Measurements from ENCODE around the gene ARFGEF3.

ARFGEF3 gene

GRCh38 chr6:138383776-138384175, 222.0 kb downstream of the ARFGEF3 start:
- H3K4me3 ChIP-seq (ENCODE audit: low read depth, low read length): no peak overlapping the region
- TF ChIP-seq, protein P1, sequence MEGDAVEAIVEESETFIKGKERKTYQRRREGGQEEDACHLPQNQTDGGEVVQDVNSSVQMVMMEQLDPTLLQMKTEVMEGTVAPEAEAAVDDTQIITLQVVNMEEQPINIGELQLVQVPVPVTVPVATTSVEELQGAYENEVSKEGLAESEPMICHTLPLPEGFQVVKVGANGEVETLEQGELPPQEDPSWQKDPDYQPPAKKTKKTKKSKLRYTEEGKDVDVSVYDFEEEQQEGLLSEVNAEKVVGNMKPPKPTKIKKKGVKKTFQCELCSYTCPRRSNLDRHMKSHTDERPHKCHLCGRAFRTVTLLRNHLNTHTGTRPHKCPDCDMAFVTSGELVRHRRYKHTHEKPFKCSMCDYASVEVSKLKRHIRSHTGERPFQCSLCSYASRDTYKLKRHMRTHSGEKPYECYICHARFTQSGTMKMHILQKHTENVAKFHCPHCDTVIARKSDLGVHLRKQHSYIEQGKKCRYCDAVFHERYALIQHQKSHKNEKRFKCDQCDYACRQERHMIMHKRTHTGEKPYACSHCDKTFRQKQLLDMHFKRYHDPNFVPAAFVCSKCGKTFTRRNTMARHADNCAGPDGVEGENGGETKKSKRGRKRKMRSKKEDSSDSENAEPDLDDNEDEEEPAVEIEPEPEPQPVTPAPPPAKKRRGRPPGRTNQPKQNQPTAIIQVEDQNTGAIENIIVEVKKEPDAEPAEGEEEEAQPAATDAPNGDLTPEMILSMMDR (IDR thresholded peaks at IDR 0.05; ENCODE audit: borderline replicate concordance, insufficient read depth, low read depth, low read length): no peak

- TF ChIP-seq, protein P1 (IDR thresholded peaks at IDR 0.05; ENCODE audit: borderline replicate concordance, insufficient read depth, low read depth, low read length): no peak
- H3K4me3 ChIP-seq (ENCODE audit: low read depth, low read length): no peak overlapping the region
Measured at GRCh38 chr6:138386897-138387296, 225.2 kb downstream of the ARFGEF3 start.

GRCh38 chr6:138387577-138388368, 226.0 kb downstream of the ARFGEF3 start:
- TF ChIP-seq, protein P1 (IDR thresholded peaks at IDR 0.05; ENCODE audit: borderline replicate concordance, insufficient read depth, low read depth, low read length): no peak
- H3K4me3 ChIP-seq (ENCODE audit: low read depth, low read length): no peak overlapping the region

- TF ChIP-seq, protein P1 (IDR thresholded peaks at IDR 0.05; ENCODE audit: borderline replicate concordance, insufficient read depth, low read depth, low read length): no peak
Measured at GRCh38 chr6:138389551-138389950, 227.8 kb downstream of the ARFGEF3 start.

More at GRCh38 chr6:138389551-138389950, 227.8 kb downstream of the ARFGEF3 start:
- H3K4me3 ChIP-seq (ENCODE audit: low read depth, low read length): no peak overlapping the region

All from GM12875 (cell line).